GM21529 (cell line): ENCODE data around the gene DHX16.
"Not testable (repeated sequence)": the region's sequence is repeated elsewhere in the genome, so short reads cannot be mapped to it uniquely, and the experiment has no call there.

Experiments
- ATAC-seq: cut with Tn5 transposase; IDR thresholded peaks from one replicate; pipeline ENCODE4 v1.9.1; 2021; ENCODE audit not compliant: unreplicated experiment

The DHX16 gene

GRCh38 chr6:30672445-30673253 lies at the start of gene DHX16:
DHX16 (minus strand) TSS chr6:30673006; CDS start chr6:30672841, 165 bp downstream.
- peak; percentile 75 for ATAC-seq

- not testable (repeated sequence) for ATAC-seq
Observed at GRCh38 chr6:30722025-30722279, 49.1 kb upstream of the DHX16 start.

- peak; percentile 26 for ATAC-seq
Observed at GRCh38 chr6:30721198-30722024, 48.6 kb upstream of the DHX16 start.

- no peak for ATAC-seq
Observed at GRCh38 chr6:30720738-30721197, 48.0 kb upstream of the DHX16 start.

GRCh38 chr6:30719791-30720737 lies 47.3 kb upstream of the DHX16 start, which contains the start of gene TUBB:
TUBB (plus strand) TSS chr6:30720352; CDS start chr6:30720507, 155 bp downstream.
- peak; percentile 40 for ATAC-seq

GRCh38 chr6:30719356-30719755 lies 46.5 kb upstream of the DHX16 start:
- no peak for ATAC-seq

GRCh38 chr6:30717845-30718720 lies 45.3 kb upstream of the DHX16 start:
- not testable (repeated sequence) for ATAC-seq

- ATAC-seq, result peak; percentile 68
Observed at GRCh38 chr6:30717129-30717844, 44.5 kb upstream of the DHX16 start, which contains the start of gene MDC1. MDC1 (minus strand) TSS chr6:30717281; CDS start chr6:30715175, 2,106 bp downstream.

GRCh38 chr6:30716879-30717128 lies 44.0 kb upstream of the DHX16 start:
- ATAC-seq, result no peak

GRCh38 chr6:30714263-30714662 lies 41.5 kb upstream of the DHX16 start:
- ATAC-seq, result no peak

- no peak for ATAC-seq
Observed at GRCh38 chr6:30712441-30712945, 39.7 kb upstream of the DHX16 start.

GRCh38 chr6:30711758-30712380 lies 39.1 kb upstream of the DHX16 start:
- no peak for ATAC-seq

- ATAC-seq, result no peak
Observed at GRCh38 chr6:30709101-30709868, 36.5 kb upstream of the DHX16 start.

GRCh38 chr6:30707281-30707850 lies 34.6 kb upstream of the DHX16 start:
- ATAC-seq, result no peak

GRCh38 chr6:30705620-30706019 lies 32.8 kb upstream of the DHX16 start:
- no peak for ATAC-seq

- no peak for ATAC-seq
Observed at GRCh38 chr6:30703821-30704220, 31.0 kb upstream of the DHX16 start.

- ATAC-seq, result no peak
Observed at GRCh38 chr6:30703011-30703410, 30.2 kb upstream of the DHX16 start.

GRCh38 chr6:30700340-30700739 lies 27.5 kb upstream of the DHX16 start:
- ATAC-seq, result no peak
